Activated gamma-delta T cell (primary cell): ENCODE measurements around the gene PIGV.

Source experiments
- DNase-seq: peaks from one replicate; lab custom pipeline; 2025; lab: John Stamatoyannopoulos, UW
- total RNA-seq, 2 donors: gene quantifications; one replicate each; lab custom pipeline; 2026; lab: John Stamatoyannopoulos, UW

Gene PIGV
- total RNA-seq, result 25.2 to 31.6 reads per million in 2 donors

DNA sequence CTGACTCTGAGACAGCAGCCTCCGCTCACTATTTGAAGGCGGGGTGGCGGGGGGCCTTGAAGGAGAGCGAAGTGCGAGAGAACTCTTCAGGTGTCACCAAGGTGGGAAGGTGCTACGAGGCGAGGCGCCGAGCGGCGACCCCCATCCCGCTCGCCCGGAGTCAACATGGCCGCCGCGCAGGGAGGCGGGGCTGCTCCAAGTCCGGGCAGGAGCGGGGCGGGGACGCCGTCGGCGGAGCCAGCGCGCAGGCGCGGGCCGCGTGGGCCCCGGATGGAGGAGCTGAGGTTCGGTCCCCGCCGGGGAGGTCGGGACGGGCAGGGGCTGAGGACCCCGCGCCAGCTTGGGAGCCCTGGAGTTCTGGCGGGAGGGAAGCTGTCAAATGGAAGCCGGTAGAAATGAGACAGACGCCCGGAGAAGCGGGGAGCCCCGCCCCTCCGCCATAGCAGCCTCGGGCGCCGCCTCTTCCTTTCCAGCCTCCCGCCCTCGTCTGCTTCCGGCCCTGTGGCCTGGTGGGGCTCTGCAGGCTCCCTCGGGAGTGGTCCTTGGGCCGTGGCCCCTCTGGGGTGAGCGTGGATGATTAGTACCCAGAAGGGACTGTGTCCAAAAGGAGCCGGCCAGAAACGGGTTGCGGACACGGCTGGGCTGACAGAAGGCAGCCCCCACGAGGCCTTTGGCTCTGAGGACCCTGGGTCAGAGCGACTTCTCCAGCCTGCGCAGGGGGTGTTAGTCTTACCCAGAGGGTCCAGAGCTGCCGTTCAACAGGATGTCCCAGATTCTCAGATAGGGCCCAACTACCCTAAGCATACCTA, at the start of gene PIGV:
Gene PIGV, plus strand, starts transcription at position 245 of the 809 bp plus-strand sequence. CDS start 2,866 bp downstream, outside the sequence.
- DNase-seq, result peak; percentile 78

DNA sequence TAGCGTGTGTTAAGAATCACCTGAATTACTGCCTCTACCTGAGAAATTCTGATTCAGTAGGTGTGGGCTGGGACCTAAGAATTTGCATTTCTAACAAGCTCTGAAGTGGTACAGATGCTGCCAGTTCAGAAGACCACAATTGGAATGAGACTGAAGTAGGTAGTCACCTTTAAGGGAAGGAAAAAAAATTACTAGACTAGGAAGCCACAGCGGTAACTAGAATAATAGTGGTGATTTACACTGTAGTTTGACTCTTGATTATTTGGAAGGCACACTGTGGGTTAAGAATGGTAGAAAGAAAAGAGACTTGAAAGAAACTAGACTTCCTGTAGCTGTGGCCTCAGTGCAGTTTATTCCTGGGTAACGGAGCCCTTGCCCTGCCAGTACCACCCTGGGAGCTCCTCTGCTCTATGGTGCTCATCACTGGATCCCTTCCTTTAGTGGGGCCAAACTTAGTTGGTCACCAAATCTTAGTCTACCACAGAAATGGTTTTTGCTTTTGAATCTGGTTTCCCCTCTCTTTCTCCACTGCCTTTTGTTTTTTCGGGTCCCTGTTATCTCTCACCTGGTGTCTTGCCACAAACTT, 48.3 kb upstream of the PIGV start:
- DNase-seq, result no peak

DNA sequence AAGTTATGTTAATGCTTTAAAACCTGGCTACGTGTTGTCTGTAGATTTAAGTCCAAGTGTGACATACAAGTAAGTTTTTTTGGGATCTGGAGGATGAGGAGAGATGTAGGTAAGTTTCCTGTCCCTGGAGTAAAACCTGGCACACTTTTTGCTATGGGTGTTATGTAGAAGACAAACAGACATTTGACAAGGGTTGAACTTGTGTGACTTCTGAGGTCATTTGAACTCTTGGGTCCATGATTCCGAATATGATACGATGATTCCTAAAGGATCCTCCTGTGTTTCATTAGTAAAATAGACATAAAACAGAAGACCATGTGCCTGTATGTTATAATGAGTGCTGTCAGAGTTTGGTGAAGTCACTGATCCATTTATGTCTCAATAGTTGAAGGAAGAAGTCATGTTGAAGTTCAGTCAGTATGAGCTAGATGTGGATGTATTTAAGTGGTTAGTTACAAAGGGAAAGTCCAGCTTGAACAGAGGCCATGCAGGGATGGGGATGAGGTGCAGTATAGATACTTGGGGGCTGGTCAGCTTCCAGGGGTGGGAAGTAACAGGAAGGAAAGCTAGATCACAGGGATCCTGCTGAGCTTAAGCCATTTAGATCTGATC, 47.6 kb upstream of the PIGV start:
- DNase-seq, result no peak

DNA sequence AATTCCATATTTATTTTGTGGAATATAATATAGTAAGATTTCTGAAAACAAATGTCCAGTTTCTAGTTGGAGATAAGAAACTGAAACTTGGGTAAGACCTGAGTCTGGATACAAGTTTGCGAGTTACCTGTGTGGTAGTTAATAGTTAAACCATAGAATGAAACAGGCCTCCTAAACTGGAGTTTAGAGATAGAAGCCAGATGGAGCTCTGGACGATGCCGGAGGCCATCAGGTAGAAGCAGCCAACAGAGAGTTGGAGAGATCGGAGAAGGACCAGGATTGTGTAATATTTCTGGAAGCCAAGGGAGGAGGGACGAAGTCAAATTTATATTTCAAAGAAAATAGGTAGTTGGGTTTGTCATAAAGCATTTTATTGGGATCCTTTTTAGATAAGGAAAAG, 46.8 kb upstream of the PIGV start:
- DNase-seq, result no peak

DNA sequence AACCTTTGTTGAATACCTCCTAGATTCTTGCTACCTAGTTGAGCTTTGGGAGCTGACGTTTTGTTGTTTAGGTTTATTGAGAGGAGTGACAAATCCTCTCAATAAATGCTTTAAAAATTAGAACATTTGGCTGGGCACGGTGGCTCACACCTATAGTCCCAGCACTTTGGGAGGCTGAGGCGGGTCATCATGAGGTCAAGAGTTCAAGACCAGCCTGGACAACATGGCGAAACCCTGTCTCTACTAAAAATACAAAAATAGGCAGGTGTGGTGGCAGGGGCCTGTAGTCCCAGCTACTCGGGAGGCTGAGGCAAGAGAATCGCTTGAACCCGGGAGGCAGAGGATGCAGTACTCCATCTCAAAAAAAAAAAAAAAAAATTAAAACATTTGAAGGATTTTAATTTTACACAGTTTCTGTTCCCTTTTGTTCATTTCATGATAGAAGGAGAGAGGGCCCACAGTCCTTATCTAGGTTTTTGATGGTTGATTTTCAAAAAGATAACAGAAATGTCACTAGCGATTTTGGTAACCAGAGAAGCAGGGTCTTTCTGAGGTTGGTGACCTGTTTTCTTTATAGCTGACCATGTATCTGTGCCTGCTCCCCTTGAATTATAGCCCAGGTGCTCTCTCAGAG, 44.2 kb upstream of the PIGV start:
- no peak for DNase-seq

DNA sequence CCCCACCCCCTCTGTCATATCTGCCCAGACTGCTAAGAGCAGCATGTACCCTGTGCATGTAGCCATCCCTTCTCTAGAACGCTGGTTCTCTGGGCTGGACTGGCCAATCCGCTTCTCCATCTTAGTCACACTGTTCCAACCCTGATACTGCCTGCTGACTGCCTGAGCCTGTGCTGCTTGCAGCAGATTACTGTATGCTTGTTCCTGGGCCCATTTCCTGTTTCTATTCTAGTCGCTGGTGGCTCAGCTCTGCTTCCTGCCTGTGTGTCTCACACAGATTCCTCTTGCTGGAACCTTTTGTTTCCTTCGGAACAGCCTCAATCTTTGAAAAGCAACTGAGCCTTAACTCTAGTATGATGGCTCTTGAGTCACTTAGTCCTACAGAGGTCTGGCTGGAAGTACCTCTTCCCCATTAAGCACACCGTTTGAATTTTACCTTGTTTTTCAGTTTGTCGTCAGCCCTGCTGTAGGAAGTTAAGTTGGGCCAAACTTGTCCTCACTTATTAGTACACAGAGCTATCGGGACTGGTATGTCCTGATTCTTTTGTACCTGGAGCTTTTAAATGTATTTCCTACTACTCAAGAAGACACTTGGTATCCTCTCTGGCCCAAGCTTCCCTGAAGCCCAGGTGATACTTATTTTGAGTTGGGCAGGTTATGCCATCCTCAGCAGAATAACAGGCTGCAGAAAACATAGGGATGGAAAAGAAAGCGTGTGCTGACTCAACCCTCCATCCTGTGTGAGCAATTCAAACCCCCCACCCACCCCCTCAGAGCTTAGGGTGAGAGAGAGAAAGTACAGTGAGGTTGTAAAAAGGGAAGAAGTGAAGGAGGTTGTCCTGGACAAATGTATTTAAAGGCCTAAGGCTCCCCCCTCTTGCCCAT, 43.4 kb upstream of the PIGV start:
- DNase-seq, result no peak

DNA sequence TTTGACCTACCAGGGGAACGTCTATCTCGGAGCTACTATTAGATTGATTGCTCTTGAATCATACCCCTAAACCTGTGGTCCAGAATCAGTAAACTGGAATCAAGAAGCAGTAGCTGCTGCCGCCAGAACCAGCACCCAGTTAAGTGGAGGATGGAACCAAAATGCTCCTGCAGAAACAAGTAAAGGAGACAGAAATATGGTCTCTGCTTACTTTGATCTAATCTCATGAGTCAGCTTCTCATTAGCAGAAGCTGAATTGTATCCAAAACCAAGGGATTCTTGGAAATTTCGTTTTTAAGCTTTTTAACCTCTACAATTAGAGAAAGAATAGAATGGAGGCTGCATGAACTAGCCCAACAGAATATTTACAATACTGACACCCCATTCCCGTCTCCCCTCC, 42.6 kb upstream of the PIGV start:
- no peak for DNase-seq

DNA sequence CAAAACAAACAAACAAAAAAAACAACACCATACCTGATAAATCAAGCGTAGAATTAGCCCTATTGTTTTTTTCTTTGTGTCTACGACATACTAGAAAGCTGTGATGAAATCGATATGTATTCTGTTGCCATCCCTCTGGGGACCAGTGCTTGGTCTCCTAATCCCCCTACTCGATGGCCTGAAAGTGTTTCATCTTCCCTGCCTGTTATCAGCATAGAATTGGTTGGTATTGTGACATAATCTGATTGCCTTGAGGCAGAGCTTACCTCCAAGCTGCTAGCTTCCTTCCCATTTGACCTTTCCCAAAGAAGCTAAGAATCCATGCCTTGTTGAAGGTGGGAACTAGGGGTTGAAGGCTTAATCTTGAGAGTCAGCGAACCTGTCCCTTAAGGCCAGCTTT, 40.7 kb upstream of the PIGV start:
- DNase-seq, result no peak

DNA sequence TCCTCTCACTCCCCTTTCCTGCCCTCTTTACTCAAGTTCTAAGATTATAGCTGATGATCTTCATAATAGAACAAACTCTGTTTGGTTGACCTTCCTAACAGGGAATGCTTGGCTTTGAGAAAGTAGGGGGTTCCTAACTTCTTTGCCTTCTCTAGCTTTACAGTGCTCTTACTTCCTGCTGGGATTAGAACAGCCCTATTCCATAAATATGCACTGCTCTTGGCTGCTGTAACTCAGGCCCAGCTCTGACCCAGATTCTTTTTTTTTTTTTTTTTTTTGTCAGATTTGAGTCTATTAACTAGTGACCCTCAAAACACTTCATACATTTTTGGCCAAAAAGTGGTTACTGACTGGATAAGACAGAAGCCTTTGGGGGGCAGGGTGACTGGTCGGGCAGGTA, 39.4 kb upstream of the PIGV start:
- DNase-seq, result no peak

DNA sequence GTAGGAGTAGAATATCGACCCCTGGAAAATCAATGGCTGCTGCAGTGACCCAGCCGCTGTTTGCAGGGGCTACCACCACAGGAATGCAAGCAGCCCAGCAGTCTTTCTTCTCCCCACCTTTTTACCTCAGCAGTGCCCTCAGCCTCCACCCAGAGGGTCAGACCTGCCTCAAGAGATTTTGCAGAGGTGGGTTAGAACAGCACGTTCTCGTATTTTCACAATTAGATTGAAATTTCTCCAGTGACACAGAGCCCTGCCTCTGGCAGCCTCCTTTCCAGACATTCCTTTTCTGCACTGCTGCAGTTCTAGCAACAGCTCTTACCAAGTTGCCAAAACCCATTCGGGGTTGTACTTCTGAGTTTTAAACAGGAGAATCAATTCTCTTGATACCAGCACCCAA, 38.3 kb upstream of the PIGV start:
- no peak for DNase-seq

DNA sequence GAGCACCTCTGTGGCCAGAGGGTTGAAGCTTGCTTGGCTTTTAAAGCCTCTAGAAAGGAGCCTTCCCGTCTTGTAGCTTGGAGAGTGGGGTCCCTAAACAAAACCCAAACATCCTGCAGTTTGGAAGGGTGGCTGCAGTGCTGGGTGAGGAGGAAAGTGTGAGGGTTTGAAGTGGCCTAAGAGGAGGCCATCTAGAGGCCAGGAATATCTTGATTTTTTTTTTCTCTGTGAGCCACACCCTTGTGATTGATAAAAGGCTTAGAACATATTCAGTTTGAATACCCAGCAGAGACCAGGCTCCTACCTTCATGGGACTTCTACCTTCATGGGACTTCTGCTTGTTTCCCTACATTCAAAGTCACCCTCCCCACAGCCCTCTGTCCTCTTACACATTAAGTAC, 37.3 kb upstream of the PIGV start:
- DNase-seq, result no peak

DNA sequence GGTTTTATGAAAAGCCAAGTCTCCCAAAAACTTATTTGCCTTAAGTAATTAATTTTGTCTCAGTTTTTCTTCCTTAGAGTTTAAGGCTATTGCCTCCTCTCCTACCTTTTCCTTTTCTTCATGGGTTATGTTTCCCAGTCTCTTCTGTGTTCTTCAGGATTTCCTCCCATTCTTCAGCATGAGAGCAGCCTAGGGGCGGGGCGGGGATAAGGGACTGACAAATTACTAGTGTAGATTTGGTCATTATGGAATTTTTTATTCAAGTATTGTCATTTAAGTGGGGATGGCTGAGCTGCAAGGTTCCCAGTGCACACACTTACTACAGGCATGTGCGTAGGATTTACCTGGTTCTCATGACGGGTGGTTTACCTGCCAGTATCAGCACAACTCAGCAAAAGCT, 35.2 kb upstream of the PIGV start:
- no peak for DNase-seq

DNA sequence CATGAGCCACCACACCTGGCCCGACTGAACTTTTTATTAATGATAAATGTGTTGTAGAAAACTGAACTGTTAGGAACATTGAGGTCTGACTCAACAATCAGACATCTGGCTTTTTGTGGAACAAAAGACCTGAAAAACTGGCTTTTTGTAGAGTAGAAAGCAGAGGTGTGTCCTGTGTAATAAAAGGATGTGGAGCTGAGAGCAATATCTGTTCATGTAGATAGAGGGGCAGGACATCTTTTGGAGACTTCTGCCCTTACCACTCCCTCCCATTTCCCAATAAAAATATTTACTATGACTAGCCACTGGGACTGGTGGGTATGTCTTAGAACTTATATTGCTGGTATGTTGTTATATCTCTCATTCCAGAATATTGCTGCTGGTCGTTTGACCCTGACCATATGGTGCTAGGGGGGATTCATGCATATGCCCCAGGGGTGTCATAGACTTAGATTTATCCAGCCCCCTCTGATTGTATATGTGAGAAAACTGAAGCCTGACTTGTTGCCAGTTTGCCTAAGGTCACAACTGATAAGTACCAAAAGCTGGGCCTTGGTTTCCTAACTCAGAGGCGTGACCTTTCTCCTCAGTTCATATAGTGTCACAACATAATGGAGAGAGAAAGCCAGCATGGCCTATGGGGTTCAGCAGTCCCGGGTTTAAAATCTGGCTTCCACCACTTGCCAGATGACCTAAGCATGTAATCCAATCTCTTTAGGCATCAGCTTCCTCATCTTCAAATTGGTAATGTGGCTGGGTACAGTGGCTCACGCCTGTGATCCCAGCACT, 33.5 kb upstream of the PIGV start:
- no peak for DNase-seq

DNA sequence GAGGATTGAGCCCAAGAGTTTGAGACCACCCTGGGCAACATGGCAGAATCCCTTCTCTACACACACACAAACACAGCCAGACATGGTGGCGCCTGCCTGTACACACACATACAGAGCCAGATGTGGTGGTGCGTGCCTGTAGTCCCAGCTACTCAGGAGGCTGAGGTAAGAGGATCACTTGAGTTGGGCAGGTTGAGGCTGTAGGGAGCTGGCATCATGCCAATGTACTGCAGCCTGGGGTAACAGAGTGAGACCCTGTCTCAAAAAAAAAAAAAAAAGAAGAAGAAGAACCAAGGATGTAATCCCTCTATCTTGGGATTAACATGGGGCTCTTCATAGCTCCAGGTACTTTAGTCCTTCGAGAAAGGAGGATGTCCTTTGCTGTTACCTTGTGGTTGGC, 29.4 kb upstream of the PIGV start:
- DNase-seq, result no peak

DNA sequence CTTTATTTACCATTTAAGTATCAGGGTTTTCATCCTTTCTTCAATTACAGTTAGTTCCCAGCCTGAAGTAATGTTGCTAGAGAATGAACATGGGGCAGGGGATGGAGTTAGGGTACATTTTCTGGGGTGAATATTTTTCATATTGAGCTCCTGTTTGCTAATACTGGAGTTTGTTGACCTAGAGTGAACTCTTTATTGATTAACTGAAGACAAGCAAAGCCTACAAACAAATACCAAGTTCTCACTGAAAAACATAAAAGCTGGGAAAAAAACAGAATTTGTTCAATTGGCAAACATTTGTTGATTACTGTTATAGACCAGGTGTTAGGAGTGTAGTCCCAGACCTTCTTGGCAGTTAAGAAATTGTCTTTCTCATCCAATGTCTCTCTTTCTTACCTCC, 28.2 kb upstream of the PIGV start:
- DNase-seq, result no peak

DNA sequence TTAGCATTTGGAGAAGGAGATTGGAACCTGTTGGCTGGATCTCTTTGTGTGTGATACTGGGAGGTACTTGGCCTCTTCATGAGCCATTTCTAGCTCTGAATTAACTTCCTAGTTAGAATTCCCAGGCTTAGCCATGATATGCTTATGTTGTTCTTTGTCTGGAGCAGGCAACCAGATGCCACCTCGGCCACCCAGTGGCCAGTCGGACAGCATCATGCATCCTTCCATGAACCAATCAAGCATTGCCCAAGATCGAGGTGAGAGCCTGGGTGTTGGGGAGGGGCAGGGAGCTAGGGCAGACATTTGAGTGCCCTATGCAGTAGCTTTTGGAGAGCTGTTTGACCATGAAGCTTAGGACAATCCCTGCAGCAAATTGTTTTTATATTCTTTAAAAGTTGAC, 26.5 kb upstream of the PIGV start:
- DNase-seq, result no peak

DNA sequence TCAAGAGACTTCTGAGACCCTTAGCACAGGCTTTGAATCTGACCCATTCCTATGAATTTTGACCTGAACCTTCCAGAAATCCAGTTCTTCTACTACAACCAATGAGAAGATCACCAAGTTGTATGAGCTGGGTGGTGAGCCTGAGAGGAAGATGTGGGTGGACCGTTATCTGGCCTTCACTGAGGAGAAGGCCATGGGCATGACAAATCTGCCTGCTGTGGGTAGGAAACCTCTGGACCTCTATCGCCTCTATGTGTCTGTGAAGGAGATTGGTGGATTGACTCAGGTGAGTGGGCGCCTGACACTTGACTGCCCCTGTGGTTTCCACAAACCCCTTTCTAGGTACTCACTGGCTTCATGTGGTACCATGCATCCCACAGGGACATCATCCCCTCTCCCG, 20.0 kb upstream of the PIGV start:
- no peak for DNase-seq

DNA sequence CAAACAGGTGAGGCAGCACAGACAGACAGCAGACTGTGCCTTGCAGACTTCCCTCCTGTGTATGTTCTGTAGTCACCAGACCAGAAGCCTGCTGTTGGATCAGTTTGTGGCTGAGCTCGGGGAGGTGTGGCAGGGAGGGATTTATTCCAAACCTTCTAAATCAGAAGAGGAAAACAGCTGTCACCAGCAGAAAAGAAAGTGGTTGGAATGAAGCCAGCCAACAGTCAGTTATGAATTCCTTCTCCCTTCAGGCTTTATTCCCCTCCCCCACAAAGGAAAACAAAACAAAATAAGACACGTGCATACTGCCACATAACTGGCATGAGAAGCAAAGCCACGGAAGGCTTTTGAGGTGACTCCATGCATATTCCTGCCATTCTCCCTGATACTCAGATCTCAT, 19.0 kb upstream of the PIGV start:
- no peak for DNase-seq

DNA sequence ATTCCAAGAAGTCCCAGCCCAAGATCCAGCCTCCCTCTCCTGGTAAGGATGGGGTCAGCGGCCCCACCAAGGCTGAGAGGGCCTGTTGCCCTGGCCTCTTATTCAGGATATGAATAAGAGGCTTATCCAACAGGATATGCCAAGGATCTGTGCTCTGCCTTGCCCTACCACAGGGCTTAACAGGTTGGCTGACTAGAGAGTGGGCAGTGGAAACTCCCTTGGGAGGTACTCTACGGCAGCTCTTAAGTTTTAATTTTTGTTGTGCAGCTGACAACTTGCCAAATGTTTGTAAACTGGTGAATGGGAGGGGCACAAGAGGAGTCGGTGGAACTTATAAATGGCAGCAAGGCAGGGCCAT, 16.5 kb upstream of the PIGV start:
- DNase-seq, result no peak

DNA sequence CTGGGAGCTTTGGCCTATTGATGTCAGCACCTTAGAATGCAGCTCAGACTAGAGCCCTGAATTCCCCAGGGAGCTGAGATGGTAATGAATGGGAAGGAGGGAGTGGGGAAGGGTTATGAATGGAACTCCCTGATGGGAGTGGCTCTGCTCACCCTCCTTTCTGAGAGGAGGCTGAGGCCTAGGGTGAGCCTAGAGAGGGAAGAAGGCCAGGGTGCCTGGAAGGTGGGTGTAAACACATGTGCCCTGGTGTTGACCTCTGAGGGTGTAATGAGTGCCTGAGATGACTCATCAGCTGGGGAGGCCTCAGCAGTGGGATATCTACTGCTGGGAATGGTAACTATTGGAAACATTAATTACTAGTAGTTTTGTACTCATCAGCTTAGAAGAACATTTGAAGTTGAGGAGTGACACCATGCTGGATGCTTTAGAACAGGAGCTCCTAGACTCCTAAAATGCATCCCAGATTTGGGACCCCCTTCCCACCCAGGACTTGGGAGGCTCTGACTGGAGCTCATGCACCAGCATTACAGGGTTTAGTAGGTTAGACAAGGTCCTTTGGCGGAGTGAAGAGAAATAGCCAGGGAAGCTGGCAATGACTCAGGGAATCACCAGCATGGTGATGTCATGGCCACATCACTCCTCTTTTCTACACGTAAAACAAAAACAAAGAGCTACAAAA, 16.0 kb upstream of the PIGV start:
- DNase-seq, result no peak

DNA sequence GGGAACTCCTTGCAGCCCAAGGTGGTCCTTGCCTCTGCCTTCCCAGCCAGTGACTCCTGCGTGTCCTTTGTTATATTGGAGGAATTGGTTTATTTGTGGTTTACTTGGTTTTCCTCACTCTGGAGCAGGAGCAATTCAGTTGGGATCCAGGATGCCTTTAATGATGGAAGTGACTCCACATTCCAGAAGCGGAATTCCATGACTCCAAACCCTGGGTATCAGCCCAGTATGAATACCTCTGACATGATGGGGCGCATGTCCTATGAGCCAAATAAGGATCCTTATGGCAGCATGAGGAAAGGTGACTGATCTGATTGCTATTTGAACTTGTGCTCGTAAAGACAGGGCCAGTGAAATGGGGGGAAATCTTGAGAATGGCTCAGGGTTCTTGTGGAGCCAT, 15.1 kb upstream of the PIGV start:
- no peak for DNase-seq
